CD4-positive, alpha-beta T cell (primary cell): ENCODE results near the gene DIPK1B. TPM values are rescaled to one million over a fixed set of nuclear protein-coding genes. Genes with fewer than 3 reads are reported as not detected.

ENCODE experiments used
- ATAC-seq: fragments of 200-7000 bp; cut with Tn5 transposase; one replicate; pipeline ENCODE4 v1.10.0; 2022; ENCODE audit warnings: mild to moderate bottlenecking; ENCODE audit not compliant: poor library complexity
- CTCF ChIA-PET: fragments of 350-600 bp; sonication (Branson Sonifier 250); formaldehyde crosslinking; loops from one replicate; lab custom pipeline; 2021; ENCODE audit warnings: antibody characterized with exemption, inconsistent platforms; lab: Charles Lee
- POLR2A ChIA-PET: fragments of 350-600 bp; sonication (Branson Sonifier 250); formaldehyde crosslinking; loops from one replicate; lab custom pipeline; 2021; ENCODE audit warnings: antibody characterized with exemption, inconsistent platforms; lab: Charles Lee
- DNase-seq, 14 experiments: peaks; one replicate each; pipeline ENCODE4 v3.0.0-alpha.2; 2013 to 2020; ENCODE audit warnings: mixed read lengths in 2 of 14
- H3K27ac ChIP-seq, 2 donors: one replicate each; pipeline versions ENCODE4 v1.5.1 to v1.7.0; 2013; ENCODE audit warnings: low read length in 2 of 2, low read depth in 1 of 2, mild to moderate bottlenecking in 1 of 2
- H3K27me3 ChIP-seq, 2 experiments: 1 replicate in 1 of 2; 2 replicates in 1 of 2; pipeline versions ENCODE4 v1.6.1 to v1.7.0; 2013; ENCODE audit warnings: low read length in 2 of 2, control low read depth in 1 of 2, mild to moderate bottlenecking in 1 of 2, moderate library complexity in 1 of 2; ENCODE audit not compliant: insufficient read depth in 2 of 2, control insufficient read depth in 1 of 2
- H3K36me3 ChIP-seq: one replicate; pipeline ENCODE4 v1.6.1; 2013; ENCODE audit warnings: low read length, control low read depth; ENCODE audit not compliant: insufficient read depth
- H3K4me1 ChIP-seq: one replicate; pipeline ENCODE4 v1.6.1; 2013; ENCODE audit warnings: low read length, control low read depth; ENCODE audit not compliant: insufficient read depth
- H3K4me3 ChIP-seq: one replicate; pipeline ENCODE4 v1.5.1; 2013; ENCODE audit warnings: mild to moderate bottlenecking, low read length, moderate library complexity
- H3K9me3 ChIP-seq, 2 experiments: 1 replicate in 1 of 2; 2 replicates in 1 of 2; pipeline versions ENCODE4 v1.6.1 to v1.7.0; 2013; ENCODE audit warnings: low read length in 2 of 2, mild to moderate bottlenecking in 2 of 2, control low read depth in 1 of 2, moderate library complexity in 1 of 2; ENCODE audit not compliant: control insufficient read depth in 1 of 2, insufficient read depth in 1 of 2
- H3K27ac Mint-ChIP-seq: one replicate; pipeline ENCODE4 v1.8.0; 2020; ENCODE audit warnings: mixed read lengths
- H3K27me3 Mint-ChIP-seq: one replicate; pipeline ENCODE4 v1.8.0; 2021; ENCODE audit warnings: mixed read lengths
- H3K36me3 Mint-ChIP-seq: one replicate; pipeline ENCODE4 v1.8.0; 2021; ENCODE audit warnings: low read depth, mixed read lengths
- H3K4me1 Mint-ChIP-seq: one replicate; pipeline ENCODE4 v1.8.0; 2021; ENCODE audit warnings: low read depth, mixed read lengths
- H3K4me3 Mint-ChIP-seq: one replicate; pipeline ENCODE4 v1.8.0; 2020; ENCODE audit warnings: mild to moderate bottlenecking, mixed read lengths
- H3K9me3 Mint-ChIP-seq: one replicate; pipeline ENCODE4 v1.8.0; 2020; ENCODE audit warnings: mixed read lengths
- CTCF ChIP-seq: fragments of 200-600 bp; IDR thresholded peaks from one replicate; pipeline ENCODE4 v1.8.0; 2022; ENCODE audit warnings: antibody characterized with exemption, mild to moderate bottlenecking
- intact Hi-C, 2 experiments: fragments of 100-400 bp; cut with DNase I in 1 of 2; cut with micrococcal nuclease in 1 of 2; formaldehyde crosslinking; loops; one replicate each; pipeline versions ENCODE4 v1.15.1 to v1.9.0; 2023 to 2025; cut with DNase I, micrococcal nuclease
- total RNA-seq, 174 experiments: library from RNA in 2 of 174; stranded (reverse) in 2 of 174; gene quantifications; one replicate each; pipeline ENCODE4 v1.2.3 and lab custom pipeline; 2021 to 2026

Gene DIPK1B
- total RNA-seq, 2 experiments from 2014 or later = 0.11 TPM; not detected in 1

DNA sequence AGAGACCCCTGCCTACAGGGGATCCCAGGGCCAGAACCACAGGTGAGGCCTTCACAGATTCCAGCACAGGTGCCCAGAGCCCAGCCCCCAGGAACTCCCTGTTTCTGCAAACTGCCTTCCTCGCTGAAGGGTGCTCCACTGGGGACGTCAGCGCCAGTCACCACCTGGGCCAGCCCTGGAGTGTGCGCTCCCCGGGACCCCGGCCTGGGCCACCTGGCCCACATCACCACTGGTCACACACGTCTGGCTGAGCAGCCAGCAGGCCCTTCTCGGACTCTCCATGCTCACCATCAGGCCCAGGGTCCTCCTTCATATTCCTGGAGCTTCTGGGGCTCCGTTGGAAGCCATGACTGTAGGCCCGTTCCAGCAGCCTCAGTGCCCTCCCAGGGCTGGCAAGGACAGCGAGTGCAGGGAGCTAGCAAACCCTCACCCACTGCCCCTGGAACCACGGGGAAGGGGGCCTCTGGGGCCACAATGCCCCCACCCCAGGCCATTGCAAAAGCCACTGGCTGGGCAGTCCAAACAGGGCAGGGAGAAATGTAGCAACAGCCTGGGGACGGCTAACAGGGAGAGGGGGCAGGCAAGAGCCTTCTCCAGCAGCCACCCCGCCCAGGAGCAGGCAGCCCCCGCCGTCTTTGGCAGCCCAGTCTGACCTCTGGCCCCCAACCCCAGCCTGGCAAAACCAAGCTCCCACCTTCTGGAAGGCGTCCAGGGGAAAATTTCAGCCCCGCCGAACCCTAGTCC, 26.4 kb upstream of the DIPK1B start:
- DNase-seq = no peak
- POLR2A ChIA-PET = no interaction called here

GRCh38 chr9:136686534-136686793, 25.9 kb upstream of the DIPK1B start:
- Mint-ChIP-seq H3K27me3 (peaks cover 3% of the 10 kb centered on the region), H3K4me3 (peak overlapping the region; percentile 84), H3K9me3 (no peaks in the 10 kb centered on the region), H3K36me3 (no peaks in the 10 kb centered on the region), H3K4me1 (no peaks in the 10 kb centered on the region), H3K27ac (no peak overlapping the region)
- ATAC-seq (no peak), DNase-seq (no peak)
- H3K4me1 ChIP-seq = peaks cover 27% of the 10 kb centered on the region
- peaks cover 0 to 8% of the 10 kb centered on the region in 2 experiments for H3K9me3 ChIP-seq
- TF ChIP-seq CTCF = no peak
- ChIA-PET POLR2A (no interaction called here), CTCF (no interaction called here)
- H3K4me3 ChIP-seq = peak overlapping the region; percentile 68
- intact Hi-C loops = no loop called here
- H3K27me3 ChIP-seq = no peaks in the 10 kb centered on the region
- H3K36me3 ChIP-seq = no peaks in the 10 kb centered on the region
- H3K27ac ChIP-seq = no peak overlapping the region

More for the DNA sequence above, 26.4 kb upstream of the DIPK1B start:
- ATAC-seq = no peak
- no peak for TF ChIP-seq CTCF
- H3K4me3 ChIP-seq = peak overlapping the region; percentile 68
- CTCF ChIA-PET = no interaction called here
- intact Hi-C loops = no loop called here
- Mint-ChIP-seq H3K4me3 (peak overlapping the region; percentile 84), H3K27ac (no peak overlapping the region), H3K4me1 (no peaks in the 10 kb centered on the region), H3K27me3 (peaks cover 3% of the 10 kb centered on the region), H3K36me3 (no peaks in the 10 kb centered on the region), H3K9me3 (no peaks in the 10 kb centered on the region)
- H3K4me1 ChIP-seq = peaks cover 27% of the 10 kb centered on the region
- peaks cover 0 to 8% of the 10 kb centered on the region in 2 experiments for H3K9me3 ChIP-seq
- no peaks in the 10 kb centered on the region for H3K27me3 ChIP-seq
- no peaks in the 10 kb centered on the region for H3K36me3 ChIP-seq
- no peak overlapping the region for H3K27ac ChIP-seq

DNA sequence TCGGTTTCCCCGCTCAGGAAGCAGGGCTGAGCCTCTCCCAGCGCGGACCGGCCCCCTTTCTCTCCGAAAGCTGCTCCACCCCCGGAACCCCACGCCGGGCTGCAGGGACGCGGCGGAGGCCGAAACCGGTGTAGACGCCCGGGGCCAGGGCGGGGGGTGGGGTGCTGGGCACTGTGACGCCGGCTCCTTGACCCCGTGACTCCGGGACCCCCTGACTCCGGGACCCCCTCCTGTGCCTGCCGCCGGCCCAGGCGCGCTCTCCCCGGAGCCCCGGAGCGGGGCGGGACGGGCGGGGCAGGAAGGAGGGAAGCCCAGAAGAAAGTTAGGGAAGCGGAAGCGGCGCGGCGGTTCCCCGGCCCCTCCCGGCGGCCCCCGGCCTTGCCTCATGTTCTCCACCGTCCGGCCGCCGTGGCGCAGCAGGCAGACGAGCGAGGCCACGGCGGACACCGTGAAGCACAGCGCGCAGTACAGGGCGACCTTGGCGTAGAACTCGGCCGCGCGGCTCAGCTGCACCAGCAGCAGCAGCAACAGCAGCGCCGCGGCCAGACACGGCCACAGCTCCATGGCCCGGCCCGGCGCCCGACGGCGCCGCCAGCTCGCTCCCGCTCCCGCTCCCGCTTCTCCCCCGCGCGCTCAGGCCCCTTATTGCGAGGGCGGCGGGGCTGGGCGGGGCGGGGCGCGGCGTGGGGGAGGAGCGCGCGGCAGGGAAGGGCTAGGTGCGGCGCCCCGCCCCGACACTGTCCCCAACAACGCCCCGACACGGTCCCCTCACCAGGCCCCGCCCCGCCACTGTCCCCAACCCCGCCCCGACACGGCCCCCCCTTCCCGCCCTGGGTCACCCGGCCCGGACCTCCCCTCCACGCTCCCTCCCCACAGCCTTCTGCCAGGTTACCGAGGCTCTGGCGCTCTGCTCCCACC, 25.3 kb upstream of the DIPK1B start, which contains the start of gene AGPAT2:
Gene AGPAT2, minus strand, starts transcription at position 664 of the 918 bp plus-strand sequence. Its CDS starts 100 bp downstream, at position 564.
- H3K27ac ChIP-seq = no peak within 1 kb of the TSS
- no peaks in the 10 kb centered on the region for H3K4me1 Mint-ChIP-seq
- H3K27ac Mint-ChIP-seq = no peak within 1 kb of the TSS
- H3K9me3 Mint-ChIP-seq = no peaks in the 10 kb centered on the region
- peak; percentile 82 for ATAC-seq
- peaks cover 3% of the 10 kb centered on the region for H3K27me3 Mint-ChIP-seq
- ChIA-PET POLR2A (no interaction called here), CTCF (no interaction called here)
- H3K4me1 ChIP-seq = peaks cover 27% of the 10 kb centered on the region
- TF ChIP-seq CTCF = no peak
- H3K36me3 Mint-ChIP-seq = no peaks in the 10 kb centered on the region
- H3K9me3 ChIP-seq = peaks cover 0 to 8% of the 10 kb centered on the region in 2 experiments
- peak within 1 kb of the TSS; percentile 84 for H3K4me3 Mint-ChIP-seq
- H3K4me3 ChIP-seq = peak within 1 kb of the TSS; percentile 68
- no peaks in the 10 kb centered on the region for H3K36me3 ChIP-seq
- intact Hi-C loops = no loop called here
- DNase-seq = peak; percentile 22 to 81 (median 54)
- H3K27me3 ChIP-seq = no peaks in the 10 kb centered on the region
